Neural progenitor cell (in vitro differentiated cells): ENCODE measurements around the gene KRT80. TPM values are rescaled to one million over a fixed set of nuclear protein-coding genes. Genes with fewer than 3 reads are reported as not detected.

Experiments used
- DNase-seq: peaks from one replicate; pipeline ENCODE4 v3.0.0-alpha.2; 2016; ENCODE audit warnings: low spot score
- H2AFZ ChIP-seq: fragments of 200-600 bp; sonication (generic); replicated peaks from 2 replicates; pipeline ENCODE4 v1.6.1; 2016; ENCODE audit warnings: antibody characterized with exemption
- H3F3A ChIP-seq: fragments of 200-600 bp; sonication (generic); 2 replicates; pipeline ENCODE4 v1.6.1; 2016; ENCODE audit warnings: antibody characterized with exemption, low read depth
- H3K27ac ChIP-seq: fragments of 200-600 bp; sonication (generic); 2 replicates; pipeline ENCODE4 v1.5.1; 2016; ENCODE audit warnings: mild to moderate bottlenecking
- H3K27me3 ChIP-seq: fragments of 200-600 bp; sonication (generic); 2 replicates; pipeline ENCODE4 v1.6.1; 2016; ENCODE audit warnings: mild to moderate bottlenecking, moderate library complexity
- H3K36me3 ChIP-seq: fragments of 200-600 bp; sonication (generic); 2 replicates; pipeline ENCODE4 v1.5.1; 2016
- H3K4me1 ChIP-seq: fragments of 200-600 bp; sonication (generic); 2 replicates; pipeline ENCODE4 v1.6.1; 2016; ENCODE audit warnings: mixed run types
- H3K4me2 ChIP-seq: fragments of 200-600 bp; sonication (generic); 2 replicates; pipeline ENCODE4 v1.6.1; 2016
- H3K4me3 ChIP-seq: fragments of 200-600 bp; sonication (generic); 2 replicates; pipeline ENCODE4 v1.5.1; 2016
- H3K79me2 ChIP-seq: fragments of 200-600 bp; sonication (generic); 2 replicates; pipeline ENCODE4 v1.6.1; 2016; ENCODE audit warnings: low read depth
- H3K9ac ChIP-seq: fragments of 200-600 bp; sonication (generic); 2 replicates; pipeline ENCODE4 v1.6.1; 2016
- H3K9me3 ChIP-seq: fragments of 200-600 bp; sonication (generic); 2 replicates; pipeline ENCODE4 v1.5.1; 2016; ENCODE audit warnings: low read depth
- H4K20me1 ChIP-seq: fragments of 200-600 bp; sonication (generic); 2 replicates; pipeline ENCODE4 v1.6.1; 2016; ENCODE audit warnings: low read depth
- H3K27ac Mint-ChIP-seq: 3 replicates; pipeline ENCODE4 v1.8.0; 2021; ENCODE audit warnings: mixed read lengths
- H3K27me3 Mint-ChIP-seq: 2 replicates; pipeline ENCODE4 v1.8.0; 2022; ENCODE audit warnings: low read depth, mild to moderate bottlenecking, inconsistent platforms, moderate library complexity, mixed read lengths; ENCODE audit not compliant: insufficient read depth
- H3K36me3 Mint-ChIP-seq: 3 replicates; pipeline ENCODE4 v1.8.0; 2021; ENCODE audit warnings: mixed read lengths
- H3K4me1 Mint-ChIP-seq: 3 replicates; pipeline ENCODE4 v1.8.0; 2021; ENCODE audit warnings: mixed read lengths
- H3K4me3 Mint-ChIP-seq: 3 replicates; pipeline ENCODE4 v1.8.0; 2021; ENCODE audit warnings: mild to moderate bottlenecking, moderate library complexity, mixed read lengths
- H3K9me3 Mint-ChIP-seq: 3 replicates; pipeline ENCODE4 v1.8.0; 2020; ENCODE audit warnings: mixed read lengths
- EZH2 ChIP-seq: fragments of 200-600 bp; sonication (generic); IDR thresholded peaks from 2 replicates; pipeline ENCODE4 v1.6.1; 2017; ENCODE audit warnings: antibody characterized with exemption, mild to moderate bottlenecking, moderate library complexity
- EZH2phosphoT487 ChIP-seq: fragments of 200-600 bp; sonication (generic); IDR thresholded peaks from 2 replicates; pipeline ENCODE4 v1.6.1; 2017; ENCODE audit warnings: antibody characterized with exemption
- total RNA-seq: library from RNA; depleted of rRNA; stranded (reverse); fragments of >200 nt; gene quantifications from 2 replicates; pipeline ENCODE4 v1.2.3, GENCODE V29; 2015; ENCODE audit warnings: low replicate concordance
- TF ChIP-seq, protein P1 (sequence below): fragments of 200-600 bp; sonication (generic); IDR thresholded peaks from 2 replicates; pipeline ENCODE4 v1.5.1; 2017; ENCODE audit warnings: antibody characterized with exemption, mild to moderate bottlenecking

Gene KRT80
- total RNA-seq, 1 donor from 2014 or later, result not detected

DNA sequence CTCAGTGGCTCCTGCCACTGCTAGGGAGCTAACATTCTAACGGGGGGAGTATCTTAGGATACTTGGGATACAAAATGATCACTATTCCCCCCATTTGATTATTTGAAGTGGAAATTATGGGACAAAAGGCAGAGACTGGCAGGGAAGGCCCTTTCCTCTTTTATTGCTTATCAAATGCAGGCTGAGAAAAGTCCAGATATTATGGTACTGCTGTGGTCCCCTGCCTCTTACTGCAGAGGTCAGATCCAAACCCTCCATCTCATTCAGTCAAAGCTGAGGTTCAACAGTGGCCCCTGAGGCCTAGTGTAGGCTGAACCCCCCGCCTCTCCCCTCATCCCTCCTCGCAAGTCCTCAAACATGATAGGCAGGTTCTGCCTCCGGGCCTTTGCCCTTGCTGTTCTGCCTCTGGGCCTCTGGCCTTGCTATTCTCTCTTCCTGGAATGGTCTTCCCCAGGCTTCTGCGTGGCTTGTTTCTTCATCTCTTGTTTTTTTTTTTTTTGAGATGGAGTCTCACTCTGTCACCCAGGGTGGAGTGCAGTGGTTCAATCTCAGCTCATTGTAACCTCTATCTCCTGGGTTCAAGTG, 34.2 kb downstream of the KRT80 start:
- H3K9me3 Mint-ChIP-seq, result no peaks in the 10 kb centered on the region
- Histone ChIP-seq H3K27me3 (peaks cover 5% of the 10 kb centered on the region), H3K36me3 (no peaks in the 10 kb centered on the region), H3K4me2 (no peak overlapping the region), H3K9me3 (no peaks in the 10 kb centered on the region), H3F3A (no peaks in the 10 kb centered on the region), H3K9ac (no peak overlapping the region), H4K20me1 (no peaks in the 10 kb centered on the region), H3K27ac (no peak overlapping the region), H3K4me1 (no peaks in the 10 kb centered on the region), H2AFZ (no peak overlapping the region), H3K79me2 (no peaks in the 10 kb centered on the region), H3K4me3 (no peak overlapping the region)
- H3K4me3 Mint-ChIP-seq, result no peak overlapping the region
- no peak for DNase-seq
- no peak overlapping the region for H3K27ac Mint-ChIP-seq
- peaks cover 5% of the 10 kb centered on the region for H3K4me1 Mint-ChIP-seq
- H3K27me3 Mint-ChIP-seq, result peaks cover 5% of the 10 kb centered on the region
- TF ChIP-seq EZH2phosphoT487 (no peak), EZH2 (no peak)
- TF ChIP-seq, protein P1, sequence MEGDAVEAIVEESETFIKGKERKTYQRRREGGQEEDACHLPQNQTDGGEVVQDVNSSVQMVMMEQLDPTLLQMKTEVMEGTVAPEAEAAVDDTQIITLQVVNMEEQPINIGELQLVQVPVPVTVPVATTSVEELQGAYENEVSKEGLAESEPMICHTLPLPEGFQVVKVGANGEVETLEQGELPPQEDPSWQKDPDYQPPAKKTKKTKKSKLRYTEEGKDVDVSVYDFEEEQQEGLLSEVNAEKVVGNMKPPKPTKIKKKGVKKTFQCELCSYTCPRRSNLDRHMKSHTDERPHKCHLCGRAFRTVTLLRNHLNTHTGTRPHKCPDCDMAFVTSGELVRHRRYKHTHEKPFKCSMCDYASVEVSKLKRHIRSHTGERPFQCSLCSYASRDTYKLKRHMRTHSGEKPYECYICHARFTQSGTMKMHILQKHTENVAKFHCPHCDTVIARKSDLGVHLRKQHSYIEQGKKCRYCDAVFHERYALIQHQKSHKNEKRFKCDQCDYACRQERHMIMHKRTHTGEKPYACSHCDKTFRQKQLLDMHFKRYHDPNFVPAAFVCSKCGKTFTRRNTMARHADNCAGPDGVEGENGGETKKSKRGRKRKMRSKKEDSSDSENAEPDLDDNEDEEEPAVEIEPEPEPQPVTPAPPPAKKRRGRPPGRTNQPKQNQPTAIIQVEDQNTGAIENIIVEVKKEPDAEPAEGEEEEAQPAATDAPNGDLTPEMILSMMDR, result no peak
- H3K36me3 Mint-ChIP-seq, result no peaks in the 10 kb centered on the region

DNA sequence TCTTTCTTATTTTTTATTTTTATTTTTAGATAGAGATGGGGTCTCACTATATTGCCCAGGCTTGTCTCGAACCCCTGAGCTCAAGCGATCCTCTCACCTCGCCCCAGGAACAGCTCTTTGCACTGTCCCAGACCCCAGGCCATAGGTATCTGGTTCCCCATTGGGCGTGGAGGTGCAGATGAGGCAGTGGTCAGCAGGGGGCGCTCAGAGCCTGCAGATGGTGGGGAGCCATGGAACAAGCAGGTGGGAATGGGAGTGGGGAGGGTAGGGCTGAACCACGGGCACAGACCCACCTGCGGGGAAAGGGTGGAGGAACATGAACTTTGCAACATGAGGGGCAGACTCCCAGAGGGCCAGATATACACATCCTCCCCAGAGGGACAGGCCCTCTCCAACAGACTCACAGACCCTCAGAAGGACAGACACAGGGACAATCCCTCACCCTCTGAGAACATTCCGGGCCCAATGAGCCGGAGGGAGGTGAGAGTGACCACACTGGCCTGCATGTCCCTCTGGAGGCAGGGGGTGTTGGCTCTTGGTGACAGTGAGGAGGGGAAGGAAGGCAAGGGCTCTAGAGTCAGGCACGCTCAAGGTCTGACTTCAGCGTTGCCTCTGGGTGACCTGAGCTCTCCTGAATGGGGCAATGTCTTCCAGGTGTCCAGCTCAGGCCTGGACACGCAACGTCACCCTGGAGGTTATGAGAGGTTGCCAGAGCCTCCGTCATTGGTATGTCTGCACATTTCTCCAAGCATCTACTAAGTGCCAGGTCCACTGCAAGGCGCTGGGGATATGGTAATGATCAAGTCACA, 34.9 kb downstream of the KRT80 start:
- no peak overlapping the region for H3K4me3 ChIP-seq

DNA sequence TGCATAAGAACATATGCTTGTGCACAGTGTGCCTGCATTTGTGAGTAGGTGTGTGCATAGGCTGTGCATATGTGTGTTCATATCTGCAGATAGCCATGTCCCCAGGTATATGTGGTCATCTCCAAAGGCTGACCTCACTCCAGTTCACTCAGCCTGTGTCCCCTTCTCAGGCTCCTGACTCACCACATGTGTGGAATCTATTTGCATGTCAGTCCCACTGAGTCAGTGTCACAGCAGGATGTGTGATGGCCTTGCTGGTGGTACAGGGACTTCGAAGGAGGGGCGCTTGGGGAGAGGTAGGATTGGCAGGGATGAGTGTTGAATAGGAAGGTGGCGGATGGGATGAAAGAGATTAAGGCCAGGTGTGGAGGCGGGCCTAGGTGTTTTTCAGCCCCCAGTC, 35.5 kb downstream of the KRT80 start:
- H3K79me2 ChIP-seq, result no peaks in the 10 kb centered on the region
- H3K9me3 Mint-ChIP-seq, result no peaks in the 10 kb centered on the region
- no peak overlapping the region for H3K4me2 ChIP-seq
- H3K36me3 ChIP-seq, result no peaks in the 10 kb centered on the region
- no peaks in the 10 kb centered on the region for H3K9me3 ChIP-seq
- H3K4me1 ChIP-seq, result no peaks in the 10 kb centered on the region
- peaks cover 9% of the 10 kb centered on the region for H3K27me3 ChIP-seq
- no peak for DNase-seq
- H3K36me3 Mint-ChIP-seq, result no peaks in the 10 kb centered on the region
- H2AFZ ChIP-seq, result no peak overlapping the region
- TF ChIP-seq EZH2phosphoT487, result no peak
- TF ChIP-seq, protein P1, result no peak
- no peak for TF ChIP-seq EZH2
- H3F3A ChIP-seq, result no peaks in the 10 kb centered on the region
- peaks cover 8% of the 10 kb centered on the region for H3K27me3 Mint-ChIP-seq
- H3K4me1 Mint-ChIP-seq, result peaks cover 9% of the 10 kb centered on the region
- no peaks in the 10 kb centered on the region for H4K20me1 ChIP-seq
- H3K27ac ChIP-seq, result no peak overlapping the region
- no peak overlapping the region for H3K9ac ChIP-seq
- no peak overlapping the region for H3K27ac Mint-ChIP-seq
- H3K4me3 ChIP-seq, result no peak overlapping the region
- no peak overlapping the region for H3K4me3 Mint-ChIP-seq

More for the DNA sequence above, 34.9 kb downstream of the KRT80 start:
- no peaks in the 10 kb centered on the region for H4K20me1 ChIP-seq
- H3K9me3 ChIP-seq, result no peaks in the 10 kb centered on the region
- H3K36me3 ChIP-seq, result no peaks in the 10 kb centered on the region
- no peak overlapping the region for H3K27ac ChIP-seq
- H3K4me1 ChIP-seq, result no peaks in the 10 kb centered on the region
- H3K27me3 Mint-ChIP-seq, result peaks cover 3% of the 10 kb centered on the region
- peaks cover 3% of the 10 kb centered on the region for H3K4me1 Mint-ChIP-seq
- H3K4me2 ChIP-seq, result no peak overlapping the region
- H3K9ac ChIP-seq, result no peak overlapping the region
- no peaks in the 10 kb centered on the region for H3K36me3 Mint-ChIP-seq
- peaks cover 9% of the 10 kb centered on the region for H3K27me3 ChIP-seq
- no peaks in the 10 kb centered on the region for H3K9me3 Mint-ChIP-seq
- no peak overlapping the region for H2AFZ ChIP-seq
- H3F3A ChIP-seq, result no peaks in the 10 kb centered on the region
- no peak overlapping the region for H3K4me3 Mint-ChIP-seq
- H3K79me2 ChIP-seq, result no peaks in the 10 kb centered on the region
- no peak overlapping the region for H3K27ac Mint-ChIP-seq
- peak; percentile 84 for DNase-seq
- TF ChIP-seq, protein P1, result peak; percentile 98
- TF ChIP-seq EZH2, result no peak
